Astrocyte (in vitro differentiated cells and primary cell): Measurements from ENCODE around the gene UBL3. TPM values are rescaled to one million over a fixed set of nuclear protein-coding genes. Genes with fewer than 3 reads are reported as not detected.
A peak's percentile ranks its signal among the peaks of the same experiment; 100 is the strongest.

Source experiments
- DNase-seq: peaks from one replicate; pipeline ENCODE4 v3.0.0-alpha.2; 2010; ENCODE audit warnings: low read depth
- FAIRE-seq: peaks from 2 replicates; lab custom pipeline; 2011; peaks lifted over from hg19 to GRCh38; lab: Jason Lieb, UNC
- H2AFZ ChIP-seq: 2 replicates; pipeline ENCODE4 v1.6.0; 2012; ENCODE audit warnings: low read depth, low read length, inconsistent platforms
- H3K27ac ChIP-seq: 2 replicates; pipeline ENCODE4 v1.5.1; 2011; ENCODE audit warnings: low read depth, low read length, inconsistent platforms
- H3K27me3 ChIP-seq: 2 replicates; pipeline ENCODE4 v1.6.0; 2011; ENCODE audit warnings: low read length, inconsistent platforms; ENCODE audit not compliant: insufficient read depth
- H3K36me3 ChIP-seq: 2 replicates; pipeline ENCODE4 v1.5.1; 2011; ENCODE audit warnings: low read length, inconsistent platforms; ENCODE audit not compliant: insufficient read depth
- H3K4me1 ChIP-seq: 2 replicates; pipeline ENCODE4 v1.5.1; 2011; ENCODE audit warnings: low read length, inconsistent platforms; ENCODE audit not compliant: insufficient read depth
- H3K4me2 ChIP-seq: 2 replicates; pipeline ENCODE4 v1.6.0; 2012; ENCODE audit warnings: low read length, inconsistent platforms
- H3K4me3 ChIP-seq: 2 replicates; pipeline ENCODE4 v1.5.1; 2011; ENCODE audit warnings: low read depth, mild to moderate bottlenecking, low read length, inconsistent platforms; ENCODE audit not compliant: insufficient read depth
- H3K79me2 ChIP-seq: 2 replicates; pipeline ENCODE4 v1.6.0; 2012; ENCODE audit warnings: mild to moderate bottlenecking, low read length, inconsistent platforms; ENCODE audit not compliant: insufficient read depth
- H3K9ac ChIP-seq: 2 replicates; pipeline ENCODE4 v1.6.0; 2012; ENCODE audit warnings: mild to moderate bottlenecking, low read length, inconsistent platforms
- H3K9me3 ChIP-seq: 2 replicates; pipeline ENCODE4 v1.5.1; 2012; ENCODE audit warnings: low read depth, mild to moderate bottlenecking, low read length, inconsistent platforms; ENCODE audit not compliant: insufficient read depth
- H4K20me1 ChIP-seq: 2 replicates; pipeline ENCODE4 v1.6.0; 2012; ENCODE audit warnings: low read length, inconsistent platforms; ENCODE audit not compliant: insufficient read depth
- H3K27ac Mint-ChIP-seq: one replicate; pipeline ENCODE4 v1.8.0; 2021; ENCODE audit warnings: mild to moderate bottlenecking, mixed read lengths; ENCODE audit not compliant: unreplicated experiment
- H3K27me3 Mint-ChIP-seq: one replicate; pipeline ENCODE4 v1.8.0; 2021; ENCODE audit warnings: low read depth, mixed read lengths; ENCODE audit not compliant: unreplicated experiment
- H3K36me3 Mint-ChIP-seq: one replicate; pipeline ENCODE4 v1.8.0; 2021; ENCODE audit warnings: low read depth, mixed read lengths; ENCODE audit not compliant: unreplicated experiment
- H3K4me1 Mint-ChIP-seq: one replicate; pipeline ENCODE4 v1.8.0; 2021; ENCODE audit warnings: low read depth, mixed read lengths; ENCODE audit not compliant: unreplicated experiment
- H3K4me3 Mint-ChIP-seq: one replicate; pipeline ENCODE4 v1.8.0; 2021; ENCODE audit warnings: mild to moderate bottlenecking, moderate library complexity, mixed read lengths; ENCODE audit not compliant: unreplicated experiment
- H3K9me3 Mint-ChIP-seq: one replicate; pipeline ENCODE4 v1.8.0; 2021; ENCODE audit warnings: mild to moderate bottlenecking, mixed read lengths; ENCODE audit not compliant: unreplicated experiment
- CTCF ChIP-seq: IDR thresholded peaks from 2 replicates; pipeline ENCODE4 v1.5.1; 2011; ENCODE audit warnings: low read depth, mild to moderate bottlenecking, inconsistent platforms, low read length, moderate library complexity; ENCODE audit not compliant: insufficient read depth
- EZH2 ChIP-seq: IDR thresholded peaks from 2 replicates; pipeline ENCODE4 v1.6.1; 2012; ENCODE audit warnings: mild to moderate bottlenecking, low read length, inconsistent platforms; ENCODE audit not compliant: insufficient read depth
- total RNA-seq: library from RNA; stranded (reverse); gene quantifications from 2 replicates; pipeline ENCODE4 v1.2.1, GENCODE V29; 2021

UBL3 gene
- total RNA-seq, 1 donor from 2014 or later, result 48.5 TPM

GRCh38 chr13:29883941-29884518 lies 33.6 kb upstream of the UBL3 start:
- Histone ChIP-seq H3K4me2 (peak overlapping the region; percentile 50), H3K9ac (no peak overlapping the region), H3K4me3 (no peak overlapping the region), H2AFZ (no peak overlapping the region), H4K20me1 (no peaks in the 10 kb centered on the region), H3K36me3 (no peaks in the 10 kb centered on the region), H3K4me1 (no peaks in the 10 kb centered on the region), H3K9me3 (no peaks in the 10 kb centered on the region), H3K27me3 (peaks cover 3% of the 10 kb centered on the region), H3K79me2 (no peaks in the 10 kb centered on the region), H3K27ac (no peak overlapping the region)
- Mint-ChIP-seq H3K36me3 (no peaks in the 10 kb centered on the region), H3K9me3 (no peaks in the 10 kb centered on the region), H3K4me3 (no peak overlapping the region), H3K27me3 (peaks cover 2% of the 10 kb centered on the region), H3K4me1 (peaks cover 6% of the 10 kb centered on the region), H3K27ac (peak overlapping the region; percentile 87)
- peak; percentile 33 for DNase-seq
- no peak for TF ChIP-seq EZH2
- no peak for TF ChIP-seq CTCF
- FAIRE-seq, result no peak

- H3K36me3 ChIP-seq, result no peaks in the 10 kb centered on the region
- H3K4me3 ChIP-seq, result no peak overlapping the region
- no peak overlapping the region for H3K27ac ChIP-seq
- H3K4me3 Mint-ChIP-seq, result no peak overlapping the region
- H3K9me3 Mint-ChIP-seq, result no peaks in the 10 kb centered on the region
- H3K4me2 ChIP-seq, result no peak overlapping the region
- H3K4me1 ChIP-seq, result no peaks in the 10 kb centered on the region
- no peaks in the 10 kb centered on the region for H3K9me3 ChIP-seq
- FAIRE-seq (no peak), DNase-seq (no peak)
- no peaks in the 10 kb centered on the region for H4K20me1 ChIP-seq
- peaks cover 2% of the 10 kb centered on the region for H3K27me3 Mint-ChIP-seq
- H3K4me1 Mint-ChIP-seq, result peaks cover 9% of the 10 kb centered on the region
- H3K79me2 ChIP-seq, result no peaks in the 10 kb centered on the region
- peaks cover under 1% of the 10 kb centered on the region for H3K27me3 ChIP-seq
- TF ChIP-seq CTCF, result no peak
- no peak for TF ChIP-seq EZH2
- H3K9ac ChIP-seq, result no peak overlapping the region
- H3K36me3 Mint-ChIP-seq, result no peaks in the 10 kb centered on the region
- H2AFZ ChIP-seq, result no peak overlapping the region
- H3K27ac Mint-ChIP-seq, result no peak overlapping the region
Measured at GRCh38 chr13:29882076-29882475, 31.7 kb upstream of the UBL3 start.

GRCh38 chr13:29878101-29878500 lies 27.7 kb upstream of the UBL3 start:
- DNase-seq (no peak), FAIRE-seq (no peak)
- no peaks in the 10 kb centered on the region for H3K9me3 ChIP-seq
- no peak overlapping the region for H3K4me3 ChIP-seq
- Mint-ChIP-seq H3K27me3 (peaks cover 2% of the 10 kb centered on the region), H3K27ac (no peak overlapping the region), H3K9me3 (no peaks in the 10 kb centered on the region), H3K4me3 (no peak overlapping the region), H3K4me1 (peaks cover 8% of the 10 kb centered on the region), H3K36me3 (no peaks in the 10 kb centered on the region)
- H3K27ac ChIP-seq, result no peak overlapping the region
- no peaks in the 10 kb centered on the region for H3K4me1 ChIP-seq
- no peaks in the 10 kb centered on the region for H3K79me2 ChIP-seq
- no peaks in the 10 kb centered on the region for H4K20me1 ChIP-seq
- H3K4me2 ChIP-seq, result no peak overlapping the region
- no peak for TF ChIP-seq CTCF
- no peak for TF ChIP-seq EZH2
- H3K9ac ChIP-seq, result no peak overlapping the region
- H2AFZ ChIP-seq, result no peak overlapping the region
- peaks cover 6% of the 10 kb centered on the region for H3K27me3 ChIP-seq
- no peaks in the 10 kb centered on the region for H3K36me3 ChIP-seq
